ENCODE data around the gene MYEOV. TPM values are rescaled to one million over a fixed set of nuclear protein-coding genes. Genes with fewer than 3 reads are reported as not detected.

The MYEOV gene
- total RNA-seq, 4 donors from 2014 or later = 0.55 to 1.1 TPM; not detected in 2

DNA sequence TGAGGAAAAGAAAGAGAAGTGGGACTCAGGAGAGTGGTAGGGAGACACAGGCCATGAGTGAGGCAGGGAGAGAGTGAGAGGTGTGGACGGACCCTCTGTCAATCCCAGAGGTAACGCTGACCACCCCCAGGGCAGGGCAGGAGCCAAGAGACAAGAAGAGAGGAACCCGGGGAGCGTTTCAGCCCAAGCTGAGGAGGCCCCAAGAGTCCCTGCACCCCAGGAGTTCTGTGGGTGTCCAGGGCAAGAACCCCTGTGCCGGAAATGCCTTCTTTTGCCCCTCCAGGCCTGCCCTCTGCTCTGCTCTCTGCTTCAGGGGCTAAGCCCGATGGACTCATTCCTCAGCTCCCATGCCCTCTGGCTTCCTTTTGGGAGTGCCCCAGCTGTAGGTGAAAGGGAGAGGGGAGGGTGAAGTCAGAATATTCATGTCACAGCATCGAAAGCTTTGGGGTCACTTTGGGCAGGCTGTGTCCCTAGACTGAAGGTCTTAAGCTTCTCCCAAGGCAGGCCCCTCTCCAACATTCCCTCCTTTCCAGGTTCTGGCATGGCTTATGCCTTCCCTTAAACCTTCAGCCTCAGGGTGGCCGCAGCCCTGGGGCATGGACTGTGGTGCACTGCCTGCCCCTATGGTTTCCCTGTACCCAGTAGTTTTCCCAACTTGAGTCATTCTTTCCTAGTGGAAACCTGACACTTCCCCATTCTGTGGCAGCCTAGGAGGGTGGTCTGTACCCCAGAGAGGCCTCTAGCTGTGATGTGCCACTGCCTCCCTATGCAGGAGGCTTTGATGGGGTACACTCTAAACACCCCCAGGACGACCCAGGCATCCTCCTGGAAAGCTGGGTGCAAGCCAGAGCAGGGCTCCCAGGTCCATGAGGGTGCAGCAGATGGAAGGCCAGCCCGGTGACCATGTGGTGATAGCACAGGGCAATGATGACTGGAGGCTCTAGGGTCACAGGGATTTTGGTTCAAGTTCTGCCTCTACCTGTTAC, 27.1 kb downstream of the MYEOV start:
- H3K9me3 ChIP-seq = no peaks in the 10 kb centered on the region
- H3K4me1 ChIP-seq = no peaks in the 10 kb centered on the region
- H3K27ac ChIP-seq = no peak overlapping the region
- intact Hi-C loops (cut with DNase I; ENCODE audit: low total_unique reads) = no loop called here
- no peaks in the 10 kb centered on the region for H3K36me3 ChIP-seq
- H3K4me3 ChIP-seq = no peak overlapping the region
- WGBS, 2 donors (ENCODE audit: low coverage in 1 of 2) = 89% methylated on average over 3 to 10 of the region's 10 CpGs
- TF ChIP-seq POLR2AphosphoS5 (IDR thresholded peaks at IDR 0.05) = no peak
- no peak for TF ChIP-seq EP300 (IDR thresholded peaks at IDR 0.05; ENCODE audit: low read depth)
- no peak for TF ChIP-seq POLR2A (IDR thresholded peaks at IDR 0.05)
- in situ Hi-C loops (cut with MboI; ENCODE audit: low pct_ligation_motif_present in 1 of 4, low pct_unique_long_range_greater_than_20kb in 1 of 4, low sequenced_read_pairs in 3 of 4) = no loop called here
- H3K27me3 ChIP-seq = no peaks in the 10 kb centered on the region
- DNase-seq = no peak

- TF ChIP-seq EP300 (IDR thresholded peaks at IDR 0.05; ENCODE audit: low read depth) = no peak
- TF ChIP-seq POLR2A (IDR thresholded peaks at IDR 0.05) = no peak
- no peak for TF ChIP-seq POLR2AphosphoS5 (IDR thresholded peaks at IDR 0.05)
- TF ChIP-seq CTCF (IDR thresholded peaks at IDR 0.05) = no peak
- no peaks in the 10 kb centered on the region for H3K9me3 ChIP-seq
- H3K4me3 ChIP-seq = no peak overlapping the region
- no peaks in the 10 kb centered on the region for H3K4me1 ChIP-seq
- H3K36me3 ChIP-seq = no peaks in the 10 kb centered on the region
- intact Hi-C loops (cut with DNase I; ENCODE audit: low total_unique reads) = no loop called here
- no peaks in the 10 kb centered on the region for H3K27me3 ChIP-seq
- DNase-seq = no peak
- H3K27ac ChIP-seq = no peak overlapping the region
- WGBS, 2 donors (ENCODE audit: low coverage in 1 of 2) = 89% methylated on average over 5 of the region's 5 CpGs; no CpG with 5 or more reads in 1 of the 2 donors
- in situ Hi-C loops (cut with MboI; ENCODE audit: low pct_ligation_motif_present in 1 of 4, low pct_unique_long_range_greater_than_20kb in 1 of 4, low sequenced_read_pairs in 3 of 4) = no loop called here
These were observed 28.0 kb downstream of the MYEOV start for GRCh38 chr11:69321877-69322361.

- intact Hi-C loops (cut with DNase I; ENCODE audit: low total_unique reads) (no loop called here), in situ Hi-C loops (cut with MboI; ENCODE audit: low pct_ligation_motif_present in 1 of 4, low pct_unique_long_range_greater_than_20kb in 1 of 4, low sequenced_read_pairs in 3 of 4) (no loop called here)
- no peaks in the 10 kb centered on the region for H3K36me3 ChIP-seq
- DNase-seq = no peak
- no peak for TF ChIP-seq POLR2A (IDR thresholded peaks at IDR 0.05)
- TF ChIP-seq POLR2AphosphoS5 (IDR thresholded peaks at IDR 0.05) = no peak
- no peak for TF ChIP-seq CTCF (IDR thresholded peaks at IDR 0.05)
- no peak for TF ChIP-seq EP300 (IDR thresholded peaks at IDR 0.05; ENCODE audit: low read depth)
- no peak overlapping the region for H3K27ac ChIP-seq
- H3K27me3 ChIP-seq = no peaks in the 10 kb centered on the region
- H3K4me3 ChIP-seq = no peak overlapping the region
- 85% methylated on average over 8 of the region's 8 CpGs; no CpG with 5 or more reads in 1 of the 2 donors for WGBS, 2 donors (ENCODE audit: low coverage in 1 of 2)
- H3K9me3 ChIP-seq = no peaks in the 10 kb centered on the region
- no peaks in the 10 kb centered on the region for H3K4me1 ChIP-seq
These were observed 31.5 kb downstream of the MYEOV start for GRCh38 chr11:69325446-69325845.

DNA sequence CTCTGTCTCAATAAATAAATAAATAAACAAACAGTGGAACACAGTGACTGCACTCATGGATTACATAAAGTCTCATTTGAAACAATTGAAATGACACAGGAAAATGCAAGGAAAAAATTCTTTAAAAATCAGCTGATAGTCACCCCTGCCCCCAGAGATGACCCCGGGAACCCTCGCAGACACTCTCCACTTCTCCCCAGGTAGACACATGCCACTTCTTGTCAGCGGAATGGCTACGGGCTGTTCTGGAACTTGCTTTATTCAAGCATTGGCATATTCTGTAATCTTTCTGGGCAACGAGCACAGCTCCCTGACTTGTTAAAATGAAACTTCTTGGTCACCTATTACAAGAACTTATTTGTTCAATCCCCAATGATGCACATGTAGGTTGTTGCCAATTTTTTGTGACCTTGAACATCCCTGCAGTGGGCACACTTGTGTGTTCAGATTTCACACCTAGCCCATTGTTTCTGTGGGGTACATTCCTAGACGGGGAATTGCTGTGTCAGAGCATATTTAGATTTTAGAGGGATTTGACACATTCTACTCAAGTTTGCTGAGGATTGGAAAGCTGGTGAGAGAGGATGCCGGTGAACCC, 32.8 kb downstream of the MYEOV start:
- H3K27me3 ChIP-seq = no peaks in the 10 kb centered on the region
- DNase-seq = no peak
- WGBS, 2 donors (ENCODE audit: low coverage in 1 of 2) = 90 to 91% methylated on average over 7 of the region's 7 CpGs
- intact Hi-C loops (cut with DNase I; ENCODE audit: low total_unique reads) = no loop called here
- no peaks in the 10 kb centered on the region for H3K9me3 ChIP-seq
- TF ChIP-seq EP300 (IDR thresholded peaks at IDR 0.05; ENCODE audit: low read depth) (no peak), POLR2AphosphoS5 (IDR thresholded peaks at IDR 0.05) (no peak), POLR2A (IDR thresholded peaks at IDR 0.05) (no peak), CTCF (IDR thresholded peaks at IDR 0.05) (no peak)
- no peaks in the 10 kb centered on the region for H3K36me3 ChIP-seq
- H3K4me1 ChIP-seq = no peaks in the 10 kb centered on the region
- in situ Hi-C loops (cut with MboI; ENCODE audit: low pct_ligation_motif_present in 1 of 4, low pct_unique_long_range_greater_than_20kb in 1 of 4, low sequenced_read_pairs in 3 of 4) = no loop called here
- no peak overlapping the region for H3K27ac ChIP-seq
- no peak overlapping the region for H3K4me3 ChIP-seq

Data from transverse colon (tissue), 4 donors.